ENCODE measurements around the gene PLCL2.

The PLCL2 gene

DNA sequence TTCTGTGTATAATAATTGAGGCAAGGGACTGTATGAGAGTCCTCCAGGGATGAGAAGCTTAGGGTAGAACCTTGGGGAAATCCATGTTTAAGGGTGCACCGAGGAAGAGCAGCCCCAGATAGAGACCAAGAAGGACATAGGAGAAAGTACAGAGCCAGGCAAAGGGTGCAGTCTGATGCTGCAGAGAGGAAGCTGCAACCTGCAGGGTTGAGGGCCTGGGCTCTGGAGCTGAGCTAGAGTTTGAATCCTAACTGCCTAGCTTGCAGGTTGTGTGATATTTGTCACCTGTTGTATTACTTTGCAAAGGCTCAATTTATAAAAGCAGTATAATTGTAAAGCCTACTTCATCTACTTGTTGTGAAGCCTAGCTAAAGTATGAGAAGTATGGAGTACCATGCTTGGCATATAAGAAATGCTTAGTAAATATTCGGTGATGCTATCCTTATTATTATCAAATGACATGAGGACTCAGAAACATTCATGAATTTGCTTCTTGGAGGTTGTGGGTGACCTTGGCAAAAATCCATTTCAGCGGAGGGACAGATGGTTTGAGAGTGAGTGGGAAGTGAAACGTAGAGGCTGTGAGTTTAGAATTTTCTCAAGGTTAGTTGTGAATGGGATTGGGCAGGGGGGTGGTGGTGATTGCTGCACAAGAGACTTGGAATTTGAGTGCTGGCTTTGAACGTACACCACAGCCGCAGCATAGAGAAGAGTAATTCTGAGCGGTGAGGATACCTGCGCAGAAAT, 43.8 kb downstream of the PLCL2 start:
- H3K27me3 ChIP-seq (ENCODE audit: low read depth), result no peaks in the 10 kb centered on the region
- no peaks in the 10 kb centered on the region for H3K36me3 ChIP-seq (replicated peaks)
- H3K9me3 ChIP-seq, result 0 out of 2 replicates have a peak, but pooled peaks cover 3% of the 10 kb centered on the region
- no peak overlapping the region for H3K4me3 ChIP-seq
- in situ Hi-C loops (cut with MboI; ENCODE audit: low sequenced_read_pairs), result no loop called here
- DNase-seq (ENCODE audit: low spot score in 2 of 2), result no peak
- H3K4me1 ChIP-seq, result peaks cover 12% of the 10 kb centered on the region

DNA sequence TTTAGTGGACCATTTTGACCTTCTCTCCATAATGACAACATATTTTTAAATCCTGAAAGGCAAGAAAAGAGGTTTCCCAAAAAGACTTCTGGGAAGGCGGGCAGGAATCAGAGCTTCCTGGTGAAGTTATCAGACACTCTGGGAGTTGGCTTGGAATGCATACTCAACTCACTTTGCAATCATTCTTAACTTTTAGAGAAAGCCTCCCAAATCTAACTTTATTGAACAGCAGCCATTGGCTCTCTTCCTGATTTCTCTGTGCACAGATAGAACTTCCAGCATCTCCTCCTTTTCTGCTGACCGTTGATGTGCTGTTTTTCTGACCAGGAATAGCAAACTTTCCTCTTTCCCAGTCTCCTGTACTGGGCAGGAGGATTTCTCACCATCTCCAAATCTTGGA, 44.6 kb downstream of the PLCL2 start:
- Histone ChIP-seq H3K4me3 (no peak overlapping the region), H3K9me3 (no peaks in the 10 kb centered on the region), H3K27me3 (ENCODE audit: low read depth) (no peaks in the 10 kb centered on the region), H3K36me3 (replicated peaks) (no peaks in the 10 kb centered on the region), H3K4me1 (peaks cover 12% of the 10 kb centered on the region)
- DNase-seq (ENCODE audit: low spot score in 2 of 2), result no peak
- in situ Hi-C loops (cut with MboI; ENCODE audit: low sequenced_read_pairs), result no loop called here

DNA sequence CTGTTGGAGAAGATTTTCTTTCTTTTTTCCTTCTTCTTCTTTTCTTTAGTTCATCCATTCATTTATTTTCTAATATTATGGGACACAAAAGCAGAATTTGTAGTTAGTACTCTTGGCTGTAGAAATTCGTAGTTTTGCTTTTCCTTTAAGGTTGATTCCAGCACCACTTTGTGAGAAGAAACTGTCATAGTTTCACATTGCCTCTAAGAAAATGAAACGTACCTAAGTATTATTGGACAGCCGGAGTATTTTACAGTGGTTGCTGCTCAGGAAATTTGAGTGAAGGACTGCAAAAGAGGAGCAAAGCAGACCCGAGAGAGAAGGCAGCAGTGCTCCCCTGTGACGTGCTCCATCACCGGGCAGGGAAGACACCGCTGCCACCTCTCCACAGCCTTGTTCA, 48.1 kb downstream of the PLCL2 start:
- H3K27me3 ChIP-seq (ENCODE audit: low read depth), result no peaks in the 10 kb centered on the region
- peak in 1 of 2 experiments; percentile 35 for DNase-seq (ENCODE audit: low spot score in 2 of 2)
- H3K4me3 ChIP-seq, result no peak overlapping the region
- in situ Hi-C loops (cut with MboI; ENCODE audit: low sequenced_read_pairs), result no loop called here
- H3K36me3 ChIP-seq (replicated peaks), result no peaks in the 10 kb centered on the region
- H3K9me3 ChIP-seq, result no peaks in the 10 kb centered on the region
- peaks cover 12% of the 10 kb centered on the region for H3K4me1 ChIP-seq

DNA sequence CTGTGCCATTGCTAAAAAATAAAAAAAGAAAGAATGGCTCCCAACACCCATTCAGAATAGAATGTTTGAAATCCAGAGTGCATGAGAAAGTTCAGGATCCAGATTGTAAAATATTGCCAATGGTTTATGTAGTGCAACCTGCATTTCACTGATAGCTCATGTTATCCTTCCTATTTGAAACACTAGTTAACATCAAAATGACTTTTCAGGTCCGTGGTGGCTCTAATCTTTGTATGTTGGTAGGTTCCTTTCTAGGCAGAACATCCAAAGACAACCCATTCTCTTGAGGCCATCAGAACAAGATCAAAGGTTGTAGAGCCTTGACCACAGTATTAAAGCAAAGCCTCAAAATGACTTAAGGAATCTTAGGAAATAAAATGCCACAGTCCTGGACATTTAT, 51.0 kb downstream of the PLCL2 start:
- in situ Hi-C loops (cut with MboI; ENCODE audit: low sequenced_read_pairs), result no loop called here
- Histone ChIP-seq H3K36me3 (replicated peaks) (no peaks in the 10 kb centered on the region), H3K9me3 (no peaks in the 10 kb centered on the region), H3K27me3 (ENCODE audit: low read depth) (no peaks in the 10 kb centered on the region), H3K4me1 (peaks cover 12% of the 10 kb centered on the region), H3K4me3 (no peak overlapping the region)
- no peak for DNase-seq (ENCODE audit: low spot score in 2 of 2)

DNA sequence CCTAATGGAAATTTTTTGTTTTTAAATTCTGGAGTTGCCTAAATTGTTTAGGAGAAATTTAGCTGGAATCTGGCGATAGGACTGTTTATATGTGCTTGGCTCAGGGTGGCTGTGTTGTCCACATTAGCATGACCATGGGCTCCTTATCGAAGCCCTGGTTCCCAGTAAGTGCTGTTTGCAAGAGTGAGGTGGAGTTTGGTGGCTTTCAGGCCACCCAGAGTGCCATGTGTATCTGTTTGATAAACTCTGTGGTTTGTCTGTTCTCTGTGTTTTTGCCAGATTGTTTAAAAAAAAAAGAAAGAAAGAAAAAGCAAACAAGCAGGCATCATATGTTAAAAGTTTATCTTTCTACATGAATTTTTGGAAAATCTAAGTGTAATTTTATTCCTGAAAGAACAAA, 51.5 kb downstream of the PLCL2 start:
- H3K27me3 ChIP-seq (ENCODE audit: low read depth), result no peaks in the 10 kb centered on the region
- no peak overlapping the region for H3K4me3 ChIP-seq
- DNase-seq (ENCODE audit: low spot score in 2 of 2), result no peak
- H3K36me3 ChIP-seq (replicated peaks), result no peaks in the 10 kb centered on the region
- peaks cover 12% of the 10 kb centered on the region for H3K4me1 ChIP-seq
- in situ Hi-C loops (cut with MboI; ENCODE audit: low sequenced_read_pairs), result no loop called here
- no peaks in the 10 kb centered on the region for H3K9me3 ChIP-seq

DNA sequence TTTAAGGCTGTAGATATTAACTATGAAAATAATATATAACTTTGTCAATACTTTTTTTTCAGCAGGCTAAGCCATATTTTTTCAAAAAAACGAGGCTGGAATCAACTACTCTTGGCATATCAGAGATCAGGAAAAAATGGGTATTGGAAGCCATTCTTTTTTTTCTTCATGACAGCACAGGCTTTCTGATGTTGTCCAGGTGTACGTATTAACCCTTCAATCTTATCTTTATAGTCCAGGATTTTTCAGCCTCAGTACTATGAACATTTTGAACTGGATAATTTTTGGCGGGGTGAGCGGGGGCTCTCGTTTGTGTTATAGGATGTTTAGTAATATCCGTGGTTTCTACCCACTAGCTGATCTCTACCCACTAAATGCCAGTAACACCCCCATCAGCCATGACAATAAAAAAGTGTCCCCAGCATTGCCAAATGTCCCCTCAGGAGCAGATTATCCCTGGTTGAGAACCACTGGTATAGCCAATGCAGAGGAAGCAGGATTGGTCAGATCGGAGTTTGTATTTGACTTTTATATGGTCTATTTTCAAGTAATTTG, 52.0 kb downstream of the PLCL2 start:
- in situ Hi-C loops (cut with MboI; ENCODE audit: low sequenced_read_pairs), result no loop called here
- Histone ChIP-seq H3K4me1 (peaks cover 12% of the 10 kb centered on the region), H3K36me3 (replicated peaks) (no peaks in the 10 kb centered on the region), H3K4me3 (no peak overlapping the region), H3K27me3 (ENCODE audit: low read depth) (no peaks in the 10 kb centered on the region), H3K9me3 (no peaks in the 10 kb centered on the region)
- DNase-seq (ENCODE audit: low spot score in 2 of 2), result no peak

DNA sequence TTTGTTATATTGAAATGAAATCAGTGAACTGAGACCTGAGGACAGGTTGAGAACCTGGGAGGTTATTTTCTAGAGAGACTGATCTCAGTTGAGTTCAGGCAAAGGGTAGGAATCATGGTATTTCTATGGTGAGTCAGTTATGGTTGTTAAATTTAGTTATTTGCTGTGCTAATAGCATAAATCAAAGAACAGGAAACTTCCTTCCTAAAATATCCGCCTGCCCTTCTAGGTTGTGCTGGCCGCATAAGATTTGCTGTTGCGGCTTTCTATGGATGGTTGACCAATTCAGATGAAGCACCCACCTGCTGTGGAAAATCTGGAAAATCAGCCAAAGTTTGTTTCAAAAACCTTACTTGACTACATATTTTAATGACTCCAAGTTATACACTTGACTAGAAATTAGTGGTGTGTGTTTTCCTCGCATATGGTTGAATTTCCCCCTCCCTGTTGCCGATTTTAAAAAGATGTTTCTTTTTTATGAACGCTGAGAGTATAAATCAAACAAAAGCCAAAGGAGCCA, 52.6 kb downstream of the PLCL2 start:
- H3K9me3 ChIP-seq, result no peaks in the 10 kb centered on the region
- H3K4me3 ChIP-seq, result no peak overlapping the region
- no peaks in the 10 kb centered on the region for H3K27me3 ChIP-seq (ENCODE audit: low read depth)
- no peak for DNase-seq (ENCODE audit: low spot score in 2 of 2)
- in situ Hi-C loops (cut with MboI; ENCODE audit: low sequenced_read_pairs), result no loop called here
- peaks cover 11% of the 10 kb centered on the region for H3K4me1 ChIP-seq
- no peaks in the 10 kb centered on the region for H3K36me3 ChIP-seq (replicated peaks)

DNA sequence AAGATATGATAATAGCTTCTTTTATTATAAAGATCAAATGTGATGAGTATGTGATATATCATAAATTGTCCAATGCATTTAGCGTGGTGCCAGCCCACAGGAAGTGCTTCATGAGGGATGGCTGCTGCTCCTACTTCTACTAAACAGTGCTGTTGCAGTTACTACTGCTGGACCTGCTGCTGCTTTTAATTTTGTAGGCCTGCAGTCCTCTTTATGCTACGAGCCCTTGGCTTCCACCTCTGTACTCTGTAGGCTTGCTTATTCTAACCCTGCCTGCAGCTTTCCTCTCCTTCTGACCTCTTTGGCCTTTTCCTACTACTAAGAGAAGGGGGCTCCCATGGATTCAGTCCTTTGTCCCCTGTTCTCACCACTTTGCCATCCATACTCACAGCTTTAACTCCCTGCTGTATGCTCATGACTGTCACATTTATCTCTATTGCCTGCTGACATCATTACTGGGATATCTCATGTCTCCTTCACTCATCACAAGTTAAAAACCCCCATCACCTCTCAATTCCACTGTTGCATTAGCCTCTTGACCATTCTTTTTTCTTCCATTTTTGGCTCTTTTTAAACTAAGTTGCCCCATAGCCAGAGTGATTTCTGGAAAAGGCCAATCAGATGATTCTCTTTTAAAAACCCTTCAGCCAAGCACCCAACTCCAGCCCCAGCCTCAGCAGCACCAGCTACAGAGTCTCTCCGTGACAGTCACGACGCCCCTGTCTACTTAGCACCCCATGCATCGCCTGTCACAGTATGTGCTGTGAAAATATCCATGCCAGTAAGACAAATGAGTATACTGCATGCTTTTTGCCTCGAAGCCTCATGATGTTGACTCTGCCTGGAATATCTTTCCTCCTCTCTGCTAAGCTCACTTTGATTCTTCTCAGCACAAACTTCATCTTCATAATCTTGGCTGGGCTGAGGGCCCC, 56.3 kb downstream of the PLCL2 start:
- Histone ChIP-seq H3K4me1 (0 out of 2 replicates have a peak, but pooled peaks cover 2% of the 10 kb centered on the region), H3K4me3 (no peak overlapping the region), H3K27me3 (ENCODE audit: low read depth) (no peaks in the 10 kb centered on the region), H3K9me3 (no peaks in the 10 kb centered on the region), H3K36me3 (replicated peaks) (no peaks in the 10 kb centered on the region)
- DNase-seq (ENCODE audit: low spot score in 2 of 2), result no peak
- in situ Hi-C loops (cut with MboI; ENCODE audit: low sequenced_read_pairs), result no loop called here

DNA sequence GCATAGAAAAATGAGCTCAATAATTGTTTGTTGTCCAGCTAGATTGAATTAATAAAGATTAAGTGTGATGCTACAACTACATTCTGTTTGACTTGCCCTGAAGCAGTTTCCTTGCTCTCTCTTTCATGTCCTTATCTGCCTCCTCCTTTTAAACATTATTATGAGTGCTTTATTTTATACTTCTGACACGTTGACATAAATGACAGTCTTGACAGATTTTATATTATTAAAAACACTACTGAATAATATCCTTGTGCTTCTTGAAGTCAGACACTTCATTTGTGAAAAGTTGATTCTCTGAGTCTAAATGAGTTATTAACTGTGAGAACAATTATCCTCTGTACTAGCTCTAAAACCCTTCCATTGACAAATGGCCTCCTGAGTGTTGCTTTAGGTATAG, 58.2 kb downstream of the PLCL2 start:
- Histone ChIP-seq H3K9me3 (no peaks in the 10 kb centered on the region), H3K4me1 (peaks cover 6% of the 10 kb centered on the region), H3K4me3 (no peak overlapping the region), H3K36me3 (replicated peaks) (no peaks in the 10 kb centered on the region), H3K27me3 (ENCODE audit: low read depth) (no peaks in the 10 kb centered on the region)
- in situ Hi-C loops (cut with MboI; ENCODE audit: low sequenced_read_pairs), result no loop called here
- no peak for DNase-seq (ENCODE audit: low spot score in 2 of 2)

DNA sequence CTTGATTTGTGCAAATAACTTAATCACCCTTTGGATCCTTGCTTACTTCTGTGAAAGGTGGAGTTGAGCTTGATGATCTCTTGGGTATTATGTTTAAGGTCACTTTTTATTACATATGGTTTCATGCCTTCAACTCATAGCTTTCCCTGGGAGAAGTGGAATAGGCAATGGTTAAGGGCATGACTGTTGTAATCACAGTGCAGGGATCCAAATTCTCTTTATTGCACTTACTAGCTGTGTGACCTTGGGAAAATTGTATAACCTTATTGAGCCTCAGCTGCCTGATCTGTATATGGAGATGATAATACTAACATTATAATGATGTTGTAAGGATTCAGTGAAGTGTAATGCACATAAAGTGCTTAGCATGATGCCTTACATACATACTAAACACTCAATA, 59.1 kb downstream of the PLCL2 start:
- Histone ChIP-seq H3K4me3 (no peak overlapping the region), H3K27me3 (ENCODE audit: low read depth) (no peaks in the 10 kb centered on the region), H3K9me3 (no peaks in the 10 kb centered on the region), H3K4me1 (peaks cover 16% of the 10 kb centered on the region), H3K36me3 (replicated peaks) (no peaks in the 10 kb centered on the region)
- in situ Hi-C loops (cut with MboI; ENCODE audit: low sequenced_read_pairs), result no loop called here
- no peak for DNase-seq (ENCODE audit: low spot score in 2 of 2)

DNA sequence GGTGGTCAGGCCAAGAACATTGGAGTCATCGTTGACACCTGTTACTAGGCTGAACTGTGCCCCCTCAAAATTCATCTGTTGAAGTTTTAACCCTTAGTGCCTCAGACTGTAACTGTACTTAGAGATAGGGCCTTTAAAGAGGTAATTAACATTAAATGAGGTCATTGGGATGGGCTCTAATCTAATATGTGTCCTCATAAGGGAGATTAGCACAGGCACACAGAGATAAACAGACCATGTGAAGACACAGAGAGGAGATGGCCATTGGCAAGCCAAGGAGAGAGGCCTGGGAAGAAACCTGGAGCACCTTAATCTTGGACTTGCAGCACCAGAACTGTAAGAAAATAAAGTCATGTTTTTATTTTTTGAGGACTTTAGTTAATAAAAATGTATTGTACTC, 59.6 kb downstream of the PLCL2 start:
- no peak overlapping the region for H3K4me3 ChIP-seq
- H3K9me3 ChIP-seq, result no peaks in the 10 kb centered on the region
- H3K4me1 ChIP-seq, result peaks cover 17% of the 10 kb centered on the region
- no peaks in the 10 kb centered on the region for H3K36me3 ChIP-seq (replicated peaks)
- no peak for DNase-seq (ENCODE audit: low spot score in 2 of 2)
- no peaks in the 10 kb centered on the region for H3K27me3 ChIP-seq (ENCODE audit: low read depth)
- in situ Hi-C loops (cut with MboI; ENCODE audit: low sequenced_read_pairs), result no loop called here

DNA sequence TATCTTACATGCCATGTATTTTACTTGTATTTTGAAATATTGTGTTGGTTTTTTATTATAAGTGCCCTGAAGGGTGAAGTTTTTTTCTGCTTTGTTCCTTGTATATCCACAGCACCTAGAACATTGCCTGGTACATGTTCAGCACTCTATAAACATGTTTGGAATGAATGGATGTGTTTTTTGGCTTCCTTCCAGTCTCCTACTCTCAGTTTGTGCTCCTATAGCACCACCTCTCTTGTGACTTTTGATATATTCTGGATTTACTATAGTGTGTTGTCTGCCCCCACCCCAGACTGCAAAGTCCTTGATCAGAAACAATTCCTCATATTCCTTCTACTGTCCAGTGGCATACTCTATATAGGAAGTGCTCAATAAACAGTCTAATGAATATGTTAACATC, 60.6 kb downstream of the PLCL2 start:
- Histone ChIP-seq H3K27me3 (ENCODE audit: low read depth) (no peaks in the 10 kb centered on the region), H3K4me1 (peaks cover 22% of the 10 kb centered on the region), H3K9me3 (no peaks in the 10 kb centered on the region), H3K36me3 (replicated peaks) (no peaks in the 10 kb centered on the region), H3K4me3 (no peak overlapping the region)
- DNase-seq (ENCODE audit: low spot score in 2 of 2), result no peak
- in situ Hi-C loops (cut with MboI; ENCODE audit: low sequenced_read_pairs), result no loop called here

DNA sequence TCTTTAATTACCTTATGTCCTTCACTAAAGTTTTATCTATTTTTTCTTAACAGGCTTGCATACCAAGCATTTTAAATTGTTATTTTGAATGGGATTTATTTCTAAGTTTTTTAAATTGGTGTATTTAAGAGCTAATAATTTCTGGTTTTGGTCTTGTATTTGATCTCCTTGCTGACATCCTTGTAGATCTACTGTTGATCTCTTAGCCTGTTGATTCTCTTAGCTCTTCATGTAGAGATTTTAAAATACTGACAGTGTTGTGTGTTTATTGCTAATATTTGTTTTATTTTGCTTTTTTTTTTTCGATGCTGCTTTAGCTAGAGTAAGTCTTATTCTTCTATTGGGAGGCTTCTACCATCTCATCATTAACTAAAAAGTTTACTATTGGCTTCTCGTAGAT, 65.5 kb downstream of the PLCL2 start:
- Histone ChIP-seq H3K4me1 (peaks cover 22% of the 10 kb centered on the region), H3K4me3 (no peak overlapping the region), H3K27me3 (ENCODE audit: low read depth) (no peaks in the 10 kb centered on the region), H3K9me3 (0 out of 2 replicates have a peak, but pooled peaks cover 5% of the 10 kb centered on the region), H3K36me3 (replicated peaks) (no peaks in the 10 kb centered on the region)
- in situ Hi-C loops (cut with MboI; ENCODE audit: low sequenced_read_pairs), result no loop called here
- no peak for DNase-seq (ENCODE audit: low spot score in 2 of 2)

DNA sequence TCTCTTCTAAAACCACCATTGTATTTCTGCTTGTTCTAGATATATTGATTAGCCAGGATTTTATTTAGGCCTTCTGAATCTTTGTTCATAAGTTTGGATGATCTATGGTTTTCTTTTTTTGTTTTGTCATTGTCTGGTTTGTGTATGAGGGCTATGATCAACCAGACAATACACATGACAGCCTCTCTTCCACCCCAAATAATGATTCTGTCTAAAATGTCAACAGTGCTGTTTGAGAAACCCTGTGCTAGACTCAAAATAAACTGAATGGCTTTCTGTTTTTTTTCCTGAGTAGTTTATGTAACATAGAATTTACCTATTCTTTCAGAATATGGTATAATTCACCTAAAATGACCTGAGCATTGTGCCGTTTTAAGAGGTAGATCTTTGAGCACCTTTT, 66.1 kb downstream of the PLCL2 start:
- no peaks in the 10 kb centered on the region for H3K27me3 ChIP-seq (ENCODE audit: low read depth)
- H3K4me1 ChIP-seq, result peaks cover 22% of the 10 kb centered on the region
- DNase-seq (ENCODE audit: low spot score in 2 of 2), result no peak
- H3K36me3 ChIP-seq (replicated peaks), result no peaks in the 10 kb centered on the region
- 0 out of 2 replicates have a peak, but pooled peaks cover 5% of the 10 kb centered on the region for H3K9me3 ChIP-seq
- in situ Hi-C loops (cut with MboI; ENCODE audit: low sequenced_read_pairs), result no loop called here
- H3K4me3 ChIP-seq, result no peak overlapping the region
